ENCODE data around the gene DGKG. TPM values are rescaled to one million over a fixed set of nuclear protein-coding genes. Genes with fewer than 3 reads are reported as not detected.

DGKG gene
- total RNA-seq, 1 donor from 2014 or later = 6.3 TPM

GRCh38 chr3:186320862-186321568 lies 41.0 kb downstream of the DGKG start:
- no peak for DNase-seq (ENCODE audit: low read depth)

DNA sequence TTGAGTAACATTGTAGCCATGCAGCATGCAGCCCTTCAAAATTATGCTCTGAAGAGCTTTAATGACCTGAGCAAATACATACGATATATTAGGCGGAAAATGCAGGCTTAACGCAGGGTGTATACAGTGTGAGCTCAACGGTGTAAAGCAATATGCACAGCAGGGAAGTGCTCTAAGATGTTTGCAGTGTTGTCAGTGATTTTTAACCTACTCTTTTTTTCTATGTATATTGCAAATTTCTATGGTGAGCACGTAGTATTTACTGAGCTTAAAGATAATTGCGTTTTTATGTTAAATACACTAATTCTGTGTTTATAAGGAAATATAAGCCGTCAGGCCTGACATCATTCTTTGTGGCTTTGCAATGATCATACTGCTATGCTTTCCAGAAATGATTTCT lies 42.1 kb downstream of the DGKG start:
- no peak for DNase-seq (ENCODE audit: low read depth)

- DNase-seq (ENCODE audit: low read depth) = peak; percentile 7
These were observed 43.9 kb downstream of the DGKG start for GRCh38 chr3:186318135-186318534.

- no peak for DNase-seq (ENCODE audit: low read depth)
These were observed 44.6 kb downstream of the DGKG start for GRCh38 chr3:186317478-186317877.

- no peak for DNase-seq (ENCODE audit: low read depth)
These were observed 45.3 kb downstream of the DGKG start for GRCh38 chr3:186316666-186317260.

DNA sequence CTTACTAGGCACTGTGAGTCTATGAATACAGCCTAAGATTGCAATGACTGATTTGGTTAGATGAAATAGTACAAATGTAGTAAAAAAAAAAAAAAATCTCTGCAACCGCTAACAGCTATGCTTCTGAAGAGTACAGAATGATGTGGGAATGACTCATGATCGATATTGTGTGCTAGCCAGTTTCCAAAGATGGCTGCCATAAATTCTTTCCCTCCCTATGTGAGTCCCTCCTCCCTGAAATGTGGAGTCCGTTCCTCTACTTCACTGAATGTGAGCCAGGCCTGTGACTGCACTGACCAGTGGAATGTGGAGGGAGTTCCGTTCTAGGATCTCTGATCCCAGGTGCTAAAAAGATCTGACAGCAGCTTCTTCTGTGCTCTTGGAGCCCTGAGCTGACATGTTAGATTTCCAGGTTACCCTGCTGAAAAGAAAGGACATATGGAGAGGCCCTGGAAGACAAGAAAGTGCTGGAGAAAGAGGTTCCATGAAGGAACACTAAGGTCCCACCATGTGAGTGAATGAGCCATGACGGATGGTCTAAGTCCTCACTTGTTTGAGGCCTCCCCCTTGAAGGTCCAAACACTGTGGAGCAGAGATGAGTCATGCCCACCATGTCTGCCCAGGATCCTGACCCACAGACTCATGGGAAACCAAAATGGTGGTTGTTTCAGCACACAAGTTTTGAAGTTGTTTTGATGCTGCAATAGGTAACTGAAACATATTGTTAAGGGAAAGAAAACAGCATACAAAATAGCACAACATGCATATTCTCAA lies 46.3 kb downstream of the DGKG start:
- peak; percentile 9 for DNase-seq (ENCODE audit: low read depth)

- no peak for DNase-seq (ENCODE audit: low read depth)
These were observed 47.1 kb downstream of the DGKG start for GRCh38 chr3:186314896-186315295.

- no peak for DNase-seq (ENCODE audit: low read depth)
These were observed 50.6 kb downstream of the DGKG start for GRCh38 chr3:186311441-186311840.

GRCh38 chr3:186308549-186308948 lies 53.5 kb downstream of the DGKG start:
- DNase-seq (ENCODE audit: low read depth) = no peak

DNA sequence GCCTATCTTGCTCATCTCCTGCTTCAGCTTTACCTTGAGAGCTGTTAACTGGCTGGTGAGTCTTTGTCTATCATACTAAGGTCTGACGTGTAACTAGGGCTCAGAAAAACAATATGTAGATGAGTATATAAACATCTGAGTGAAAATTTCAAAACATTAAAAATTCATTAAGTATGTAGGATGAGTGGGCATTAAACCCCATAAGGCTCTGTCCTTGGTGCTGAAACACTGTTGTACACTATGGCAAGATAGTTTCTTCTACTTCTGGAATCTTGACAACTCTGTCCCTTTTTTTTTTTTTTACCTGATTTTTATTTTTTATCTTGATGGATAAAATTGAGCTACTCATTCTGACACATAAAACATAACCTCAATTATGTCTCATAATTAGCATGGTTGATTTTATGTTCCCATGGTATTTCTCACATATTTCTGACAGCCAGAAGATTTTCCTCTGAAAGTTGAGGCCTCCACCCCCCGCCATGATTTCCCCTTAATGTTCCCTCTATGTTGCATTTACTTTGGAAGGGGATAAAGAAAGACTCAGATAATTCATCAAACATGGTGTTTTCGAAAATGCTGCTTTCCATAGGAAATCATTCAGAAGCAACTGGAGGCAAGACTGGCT lies 54.3 kb downstream of the DGKG start:
- DNase-seq (ENCODE audit: low read depth) = peak; percentile 65

DNA sequence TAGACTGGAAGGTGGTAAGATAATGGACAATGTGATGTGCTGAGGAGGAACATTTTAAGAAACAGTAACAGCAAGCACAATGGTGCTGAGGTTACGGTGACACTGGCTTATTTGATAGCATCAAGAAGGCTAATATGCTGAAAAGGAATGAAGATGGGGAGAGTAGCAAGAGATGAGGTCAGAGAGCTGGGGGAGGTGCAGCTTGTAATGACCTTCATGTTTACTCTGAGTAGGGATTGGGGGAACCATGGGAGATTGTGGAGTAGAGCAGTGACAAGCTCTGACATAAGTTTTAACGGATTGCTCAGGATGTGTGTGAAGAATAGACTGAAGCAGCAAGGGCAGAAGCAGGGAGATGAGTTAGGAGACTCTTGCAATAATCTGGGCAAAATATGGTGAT lies 56.7 kb downstream of the DGKG start:
- no peak for DNase-seq (ENCODE audit: low read depth)

DNA sequence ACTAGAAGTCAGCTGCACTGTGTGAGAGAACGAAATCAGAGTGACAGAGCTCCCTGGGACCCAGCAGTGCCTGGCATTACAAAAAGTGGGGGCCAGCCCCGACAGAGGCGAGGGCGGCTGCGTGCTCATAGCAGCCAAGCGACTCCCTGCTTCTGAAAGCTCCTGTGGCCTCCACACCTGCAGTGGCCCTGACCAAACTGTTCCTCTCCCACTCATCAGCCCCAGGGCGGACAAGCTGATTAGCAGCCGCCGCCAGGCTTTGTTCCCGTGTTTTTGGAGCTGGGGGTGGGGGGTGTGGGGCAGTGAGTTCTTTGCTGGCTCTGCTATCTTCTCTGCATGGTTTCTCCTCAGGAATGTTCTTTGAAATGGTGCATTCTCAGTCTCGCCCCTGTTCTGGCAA lies 58.1 kb downstream of the DGKG start:
- no peak for DNase-seq (ENCODE audit: low read depth)

DNA sequence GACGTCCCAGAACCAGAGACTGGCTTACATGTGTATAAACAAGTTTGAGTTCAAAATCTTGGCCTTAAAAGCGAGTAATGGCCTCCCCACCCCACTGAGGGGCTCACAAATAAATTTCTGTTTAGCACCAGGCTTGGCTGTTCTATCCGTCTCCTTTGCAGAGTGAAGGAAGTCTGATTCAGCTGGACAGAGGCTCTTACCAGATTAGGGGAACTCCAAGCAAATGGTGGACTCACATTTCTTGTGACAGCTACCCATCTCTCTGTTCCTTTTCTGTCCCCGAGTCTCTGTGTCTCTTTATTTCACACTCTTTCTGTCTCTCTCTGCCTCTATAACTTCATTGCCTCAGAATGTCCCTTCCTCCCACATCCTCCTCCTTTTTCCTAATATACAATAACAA lies 62.7 kb downstream of the DGKG start:
- DNase-seq (ENCODE audit: low read depth) = no peak

- DNase-seq (ENCODE audit: low read depth) = peak; percentile 39
These were observed 63.2 kb downstream of the DGKG start for GRCh38 chr3:186298876-186299275.

- no peak for DNase-seq (ENCODE audit: low read depth)
These were observed 71.2 kb downstream of the DGKG start for GRCh38 chr3:186290796-186291195.

DNA sequence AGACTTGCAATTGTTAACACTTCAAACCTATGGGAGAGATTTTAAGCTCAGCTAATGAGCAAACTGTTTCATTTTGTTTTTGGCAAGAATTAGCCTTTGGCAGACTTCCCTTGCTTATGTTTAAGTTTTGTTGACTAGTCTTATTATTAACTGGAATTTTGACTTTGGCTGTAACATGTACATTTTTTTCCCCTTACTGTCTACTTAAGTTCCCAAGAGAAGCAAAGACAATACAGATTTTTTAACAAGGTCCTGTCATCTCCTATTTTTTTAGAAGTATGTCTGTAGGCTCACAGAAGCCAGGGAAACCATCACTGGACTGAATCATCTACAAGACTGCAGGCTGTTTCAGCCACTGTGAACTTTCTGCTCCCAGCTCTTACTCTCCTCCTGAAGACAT lies 74.3 kb downstream of the DGKG start:
- DNase-seq (ENCODE audit: low read depth) = no peak

DNA sequence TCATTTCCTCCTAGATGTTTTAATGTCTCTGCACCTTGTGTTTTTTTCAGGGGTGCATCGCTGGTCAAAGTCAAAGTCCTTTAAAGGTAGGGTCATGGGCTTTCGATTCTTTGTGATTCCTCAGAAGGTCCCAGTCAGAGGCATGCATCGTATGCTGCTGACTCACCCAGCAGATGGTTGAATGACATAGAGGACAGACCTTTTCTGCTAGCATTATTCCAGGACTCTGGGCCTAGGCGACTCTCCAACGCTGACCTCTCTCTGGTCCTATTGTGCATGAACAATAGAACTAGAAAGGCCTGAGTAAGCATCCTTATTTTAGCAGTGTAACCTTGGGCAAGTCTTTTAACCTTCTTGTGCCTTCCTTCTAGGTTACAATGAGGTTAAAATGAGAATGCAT lies 75.9 kb downstream of the DGKG start:
- peak; percentile 41 for DNase-seq (ENCODE audit: low read depth)

DNA sequence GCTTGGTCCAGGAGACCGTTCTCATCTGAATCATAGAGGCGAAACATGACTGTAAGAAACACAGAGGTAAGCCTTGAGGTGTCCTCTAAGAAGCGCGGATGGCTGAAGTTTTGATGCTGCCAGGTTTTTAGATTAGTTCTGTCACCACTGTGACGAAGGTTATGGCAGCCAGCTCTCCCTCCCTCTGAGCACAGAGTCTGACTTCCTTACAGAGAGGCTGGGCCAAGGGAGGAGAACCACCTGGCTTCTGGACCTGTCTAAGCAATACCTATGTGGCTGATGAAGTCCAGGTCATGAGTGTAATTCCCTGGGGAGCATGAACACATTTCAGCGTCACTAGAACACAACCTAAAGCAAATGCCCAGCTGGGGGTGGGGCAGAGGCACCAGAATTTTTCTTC lies 77.4 kb downstream of the DGKG start:
- no peak for DNase-seq (ENCODE audit: low read depth)

- DNase-seq (ENCODE audit: low read depth) = no peak
These were observed 77.7 kb downstream of the DGKG start for GRCh38 chr3:186284349-186284652.

DNA sequence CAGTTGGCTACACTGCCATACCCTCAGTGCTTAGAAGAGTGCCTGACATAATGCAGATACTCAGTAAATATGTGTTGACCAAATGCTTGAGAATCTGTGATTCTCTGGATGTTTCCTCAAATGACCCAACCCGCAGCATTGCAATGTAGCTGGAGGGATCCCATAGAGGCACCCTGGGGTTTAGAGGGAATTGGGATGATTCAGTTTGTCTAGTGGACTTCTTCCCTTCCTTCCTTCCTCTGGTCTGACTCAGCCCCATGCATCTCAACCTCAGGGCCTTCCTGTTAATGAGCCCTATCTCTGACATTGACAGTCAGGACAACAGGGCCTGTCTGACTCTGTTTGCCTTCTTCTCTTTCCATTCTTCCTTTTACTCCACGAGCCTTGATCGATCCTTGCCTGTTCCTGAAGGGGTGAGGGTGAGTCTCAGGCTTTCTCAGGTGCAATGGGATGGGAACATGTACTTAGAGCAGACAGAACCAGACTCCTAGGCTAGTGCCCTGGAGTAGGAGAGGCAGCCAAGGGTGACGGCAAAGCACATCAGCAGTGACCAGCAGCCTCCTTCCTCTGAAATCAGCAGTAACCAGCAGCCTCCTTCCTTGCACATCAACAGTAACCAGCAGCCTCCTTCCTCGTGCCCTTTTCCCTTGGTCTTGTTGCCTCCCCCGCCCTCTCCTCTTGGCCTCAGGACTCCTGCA lies 78.2 kb downstream of the DGKG start:
- no peak for DNase-seq (ENCODE audit: low read depth)

DNA sequence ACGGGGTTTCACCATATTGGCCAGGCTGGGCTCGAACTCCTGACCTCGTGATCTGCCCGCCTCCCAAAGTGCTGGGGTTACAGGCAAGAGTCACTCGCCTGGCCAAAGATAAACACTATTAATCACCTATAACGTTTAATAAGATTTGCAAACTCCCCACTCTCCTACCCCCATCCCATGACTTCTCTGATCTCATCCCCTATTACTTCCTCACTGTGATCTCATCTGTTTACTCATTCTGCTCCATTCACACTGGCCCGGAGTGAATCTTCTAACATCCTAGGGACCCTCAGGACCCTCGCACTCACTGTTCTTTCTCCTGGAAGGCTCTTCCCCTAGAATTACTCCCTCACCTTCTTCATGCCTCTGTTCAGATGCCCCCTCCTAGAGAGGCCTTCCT lies 78.9 kb downstream of the DGKG start:
- DNase-seq (ENCODE audit: low read depth) = no peak

GRCh38 chr3:186281176-186281575 lies 80.9 kb downstream of the DGKG start:
- peak; percentile 40 for DNase-seq (ENCODE audit: low read depth)

All from myocyte (in vitro differentiated cells).